BLaER1 (cell line): Measurements from ENCODE around the gene TIAM1.

ENCODE experiments used
- H3K27ac ChIP-seq: shearing (Covaris generic); formaldehyde crosslinking; 2 replicates; pipeline ENCODE4 v1.8.1; 2022
- H3K27me3 ChIP-seq: shearing (Covaris generic); formaldehyde crosslinking; 2 replicates; pipeline ENCODE4 v1.8.1; 2022
- H3K36me3 ChIP-seq: shearing (Covaris generic); formaldehyde crosslinking; 2 replicates; pipeline ENCODE4 v1.8.1; 2022
- H3K4me1 ChIP-seq: shearing (Covaris generic); formaldehyde crosslinking; 2 replicates; pipeline ENCODE4 v1.8.1; 2022
- H3K4me2 ChIP-seq: shearing (Covaris generic); formaldehyde crosslinking; 2 replicates; pipeline ENCODE4 v1.8.1; 2022
- H3K4me3 ChIP-seq: shearing (Covaris generic); formaldehyde crosslinking; 2 replicates; pipeline ENCODE4 v1.8.1; 2022
- H3K9ac ChIP-seq: shearing (Covaris generic); formaldehyde crosslinking; 2 replicates; pipeline ENCODE4 v1.8.1; 2022
- H3K9me3 ChIP-seq: shearing (Covaris generic); formaldehyde crosslinking; 2 replicates; pipeline ENCODE4 v1.8.1; 2022
- H4K20me1 ChIP-seq: shearing (Covaris generic); formaldehyde crosslinking; 2 replicates; pipeline ENCODE4 v1.8.1; 2022
- Cebpa-rat ChIP-seq: shearing (Covaris generic); IDR thresholded peaks from 2 replicates; pipeline ENCODE4 v1.8.1; 2022

Gene TIAM1

GRCh38 chr21:31343030-31343510, 991 bp downstream of the TIAM1 start:
- TF ChIP-seq Cebpa-rat: no peak
- Histone ChIP-seq H3K36me3 (peaks cover 11% of the 10 kb centered on the region), H3K9ac (no peak overlapping the region), H3K4me1 (peaks cover 17% of the 10 kb centered on the region), H3K27ac (no peak overlapping the region), H3K27me3 (peaks cover 44% of the 10 kb centered on the region), H3K9me3 (no peaks in the 10 kb centered on the region), H4K20me1 (peaks cover 69% of the 10 kb centered on the region), H3K4me3 (no peak overlapping the region), H3K4me2 (peak overlapping the region; percentile 72; the same call in 1 of the 2 replicates)

GRCh38 chr21:31342348-31342747, 1.7 kb downstream of the TIAM1 start:
- peaks cover 17% of the 10 kb centered on the region for H3K4me1 ChIP-seq
- no peak overlapping the region for H3K4me3 ChIP-seq
- no peak for TF ChIP-seq Cebpa-rat
- H4K20me1 ChIP-seq: peaks cover 65% of the 10 kb centered on the region
- H3K9me3 ChIP-seq: no peaks in the 10 kb centered on the region
- no peak overlapping the region for H3K27ac ChIP-seq
- no peak overlapping the region; the same call in 1 of the 2 replicates for H3K4me2 ChIP-seq
- H3K27me3 ChIP-seq: peaks cover 44% of the 10 kb centered on the region
- H3K9ac ChIP-seq: no peak overlapping the region
- peaks cover 18% of the 10 kb centered on the region for H3K36me3 ChIP-seq

GRCh38 chr21:31340942-31341487, 3.0 kb downstream of the TIAM1 start:
- no peak for TF ChIP-seq Cebpa-rat
- no peak overlapping the region for H3K9ac ChIP-seq
- H3K36me3 ChIP-seq: peaks cover 24% of the 10 kb centered on the region
- no peak overlapping the region for H3K4me2 ChIP-seq
- H3K4me3 ChIP-seq: no peak overlapping the region
- H3K27ac ChIP-seq: no peak overlapping the region
- H4K20me1 ChIP-seq: peaks cover 52% of the 10 kb centered on the region
- no peaks in the 10 kb centered on the region for H3K9me3 ChIP-seq
- peaks cover 12% of the 10 kb centered on the region for H3K4me1 ChIP-seq
- H3K27me3 ChIP-seq: peaks cover 40% of the 10 kb centered on the region

- no peak overlapping the region for H3K9ac ChIP-seq
- H3K27ac ChIP-seq: no peak overlapping the region
- no peak overlapping the region for H3K4me3 ChIP-seq
- TF ChIP-seq Cebpa-rat: no peak
- H3K27me3 ChIP-seq: peaks cover 36% of the 10 kb centered on the region
- H3K4me2 ChIP-seq: no peak overlapping the region
- peaks cover 12% of the 10 kb centered on the region for H3K4me1 ChIP-seq
- no peaks in the 10 kb centered on the region for H3K9me3 ChIP-seq
- peaks cover 24% of the 10 kb centered on the region for H3K36me3 ChIP-seq
- H4K20me1 ChIP-seq: peaks cover 47% of the 10 kb centered on the region
Measured at GRCh38 chr21:31340514-31340913, 3.5 kb downstream of the TIAM1 start.

- Histone ChIP-seq H3K9me3 (no peaks in the 10 kb centered on the region), H4K20me1 (peaks cover 39% of the 10 kb centered on the region), H3K4me2 (no peak overlapping the region), H3K9ac (no peak overlapping the region), H3K36me3 (peaks cover 24% of the 10 kb centered on the region), H3K27ac (no peak overlapping the region), H3K27me3 (peaks cover 28% of the 10 kb centered on the region), H3K4me3 (no peak overlapping the region), H3K4me1 (peaks cover 12% of the 10 kb centered on the region)
- no peak for TF ChIP-seq Cebpa-rat
Measured at GRCh38 chr21:31339721-31340120, 4.3 kb downstream of the TIAM1 start.

GRCh38 chr21:31338908-31339368, 5.1 kb downstream of the TIAM1 start:
- Histone ChIP-seq H3K27me3 (peaks cover 20% of the 10 kb centered on the region), H4K20me1 (peaks cover 31% of the 10 kb centered on the region), H3K9me3 (no peaks in the 10 kb centered on the region), H3K27ac (no peak overlapping the region), H3K4me3 (no peak overlapping the region), H3K4me2 (no peak overlapping the region), H3K4me1 (peaks cover 6% of the 10 kb centered on the region), H3K36me3 (peaks cover 24% of the 10 kb centered on the region), H3K9ac (no peak overlapping the region)
- no peak for TF ChIP-seq Cebpa-rat

GRCh38 chr21:31337996-31338907, 5.8 kb downstream of the TIAM1 start:
- Histone ChIP-seq H3K36me3 (peaks cover 24% of the 10 kb centered on the region), H3K4me1 (no peaks in the 10 kb centered on the region), H4K20me1 (peaks cover 24% of the 10 kb centered on the region), H3K4me3 (no peak overlapping the region), H3K9ac (no peak overlapping the region), H3K27ac (no peak overlapping the region), H3K27me3 (peaks cover 13% of the 10 kb centered on the region), H3K4me2 (no peak overlapping the region), H3K9me3 (no peaks in the 10 kb centered on the region)
- TF ChIP-seq Cebpa-rat: no peak

- TF ChIP-seq Cebpa-rat: no peak
- Histone ChIP-seq H3K27me3 (peaks cover 2% of the 10 kb centered on the region; the same call in 1 of the 2 replicates), H3K9ac (no peak overlapping the region), H3K4me1 (peaks cover 6% of the 10 kb centered on the region; the same call in 1 of the 2 replicates), H4K20me1 (peaks cover 13% of the 10 kb centered on the region), H3K9me3 (no peaks in the 10 kb centered on the region), H3K36me3 (peaks cover 24% of the 10 kb centered on the region), H3K4me2 (no peak overlapping the region), H3K27ac (no peak overlapping the region), H3K4me3 (no peak overlapping the region)
Measured at GRCh38 chr21:31337086-31337485, 7.0 kb downstream of the TIAM1 start.

- Histone ChIP-seq H3K4me1 (peaks cover 10% of the 10 kb centered on the region), H3K36me3 (peaks cover 24% of the 10 kb centered on the region), H3K9ac (no peak overlapping the region), H3K9me3 (no peaks in the 10 kb centered on the region), H3K27me3 (no peaks in the 10 kb centered on the region), H4K20me1 (0 out of 2 replicates have a peak, but pooled peaks cover 10% of the 10 kb centered on the region), H3K27ac (no peak overlapping the region), H3K4me2 (no peak overlapping the region), H3K4me3 (no peak overlapping the region)
- no peak for TF ChIP-seq Cebpa-rat
Measured at GRCh38 chr21:31336739-31337040, 7.4 kb downstream of the TIAM1 start.
